Activated gamma-delta T cell treated with Interleukin-2 at 50 U/mL for 16 hours (primary cell): Measurements from ENCODE around the gene RSPO4.
"Not testable (repeated sequence)": the region's sequence is repeated elsewhere in the genome, so short reads cannot be mapped to it uniquely, and the experiment has no call there.

Experiments used
- DNase-seq: peaks from one replicate; pipeline ENCODE4 v3.0.0-alpha.2; 2020

The RSPO4 gene

DNA sequence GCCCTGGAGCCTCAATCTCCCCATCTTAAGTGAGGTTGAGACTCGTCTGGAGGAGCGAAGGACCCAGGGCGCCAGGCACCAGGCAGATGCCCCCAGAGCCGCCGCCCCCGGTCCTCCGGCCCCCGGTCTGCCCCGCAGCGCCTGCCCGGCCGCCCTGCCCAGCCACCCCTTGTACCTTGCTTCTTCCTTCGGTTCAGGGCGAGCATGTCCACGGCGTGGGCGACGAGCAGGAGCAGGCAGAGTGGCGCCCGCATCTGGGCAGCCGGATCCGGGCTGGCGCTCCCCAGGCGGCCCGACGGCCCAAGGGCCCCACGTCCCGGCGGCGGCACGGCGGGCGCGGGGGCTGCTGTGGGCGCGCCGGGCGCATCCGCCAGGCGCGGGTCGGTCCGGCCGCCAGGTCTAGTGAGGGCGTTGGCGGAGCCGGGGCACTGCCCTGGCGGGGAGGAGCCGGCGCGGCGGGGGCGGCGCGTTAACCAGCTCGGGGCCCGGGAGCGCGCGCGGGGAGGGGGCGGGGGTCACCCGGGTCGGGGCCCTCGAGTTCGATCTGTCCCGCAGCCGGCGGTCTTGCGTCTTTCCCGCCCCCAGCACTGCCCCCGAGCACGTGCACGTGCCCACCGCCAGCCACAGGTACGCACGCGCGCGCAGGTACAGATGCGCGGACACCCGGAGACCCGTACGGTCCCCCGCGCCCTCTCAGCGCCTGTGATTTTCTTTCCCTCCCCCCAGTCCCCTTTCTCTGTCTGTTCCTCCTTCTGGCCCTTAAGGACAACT is at the start of gene RSPO4:
TSS of gene RSPO4 (minus strand) at position 401 of the 771 bp plus-strand sequence. CDS start at position 254, 147 bp downstream.
- DNase-seq = no peak

DNA sequence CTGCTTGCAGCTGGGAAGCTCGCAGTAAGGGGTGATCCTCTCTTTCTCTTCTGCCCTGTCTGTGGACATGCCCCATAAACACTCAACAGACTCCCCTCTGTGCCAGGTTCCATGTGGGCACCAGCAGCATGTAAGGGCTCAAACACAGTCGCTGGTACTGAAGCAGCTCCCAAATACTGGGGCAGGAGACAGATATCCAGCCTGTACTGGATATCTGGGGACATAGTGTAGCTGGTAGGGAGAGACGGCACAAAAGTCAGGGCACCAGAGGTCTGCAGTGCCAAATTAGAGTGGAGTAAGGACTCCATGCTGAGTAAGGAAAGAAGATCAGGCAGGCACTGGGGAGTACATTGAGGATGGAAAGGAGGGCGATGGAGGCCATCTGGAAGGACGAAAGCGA is 48.3 kb upstream of the RSPO4 start:
- DNase-seq = no peak

DNA sequence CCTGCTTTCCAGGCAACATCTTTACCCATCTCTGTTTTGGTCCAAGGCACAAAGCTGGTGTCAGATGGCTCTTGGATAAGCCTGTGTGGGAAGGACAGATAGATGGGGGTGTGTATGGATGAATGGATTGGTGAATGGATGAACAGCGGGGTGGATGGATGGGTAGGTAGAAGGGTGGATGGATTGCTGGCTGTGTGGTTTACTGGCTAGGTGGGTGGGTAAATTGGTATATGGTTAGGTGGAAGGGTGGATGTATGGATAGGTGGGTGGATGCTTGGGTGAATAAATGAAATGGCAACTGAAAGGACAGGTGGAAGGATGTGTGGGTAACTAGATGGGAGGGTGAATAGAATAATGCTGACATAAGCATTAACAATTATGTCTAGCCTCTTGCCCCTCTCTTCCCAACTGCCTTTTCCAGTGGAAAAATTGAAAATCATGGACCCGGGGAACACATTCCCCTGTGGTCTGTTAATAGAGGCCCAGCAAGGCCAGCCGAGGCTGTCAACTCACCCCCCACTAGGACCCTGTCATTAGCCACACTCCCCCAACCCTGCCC is 43.8 kb upstream of the RSPO4 start:
- DNase-seq = no peak

DNA sequence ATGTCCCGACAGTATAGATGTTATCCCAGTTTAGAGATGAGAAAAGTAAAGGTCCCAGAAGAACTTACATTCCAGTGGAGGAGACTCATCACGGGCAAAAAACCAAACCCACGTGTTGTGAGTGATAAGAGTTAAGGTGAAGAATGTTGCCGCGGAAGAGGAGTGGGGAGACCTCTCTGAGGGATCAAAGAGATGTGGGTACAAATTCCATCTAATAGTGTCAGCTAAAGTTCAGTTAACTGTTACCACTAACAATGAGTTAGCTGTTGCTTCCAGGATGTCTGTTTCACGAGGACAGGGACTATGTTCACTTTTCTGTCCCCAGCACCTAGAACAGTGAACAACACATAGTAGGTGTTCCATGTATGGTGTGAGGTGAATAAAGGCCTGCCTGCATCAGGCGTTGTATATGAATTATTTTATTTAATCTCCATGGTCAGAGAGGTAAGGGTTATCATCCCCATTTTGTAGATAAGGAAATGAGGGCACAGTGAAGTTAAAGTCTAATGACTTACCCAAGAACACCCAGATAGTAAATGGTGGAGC is 39.8 kb upstream of the RSPO4 start:
- DNase-seq = no peak

- DNase-seq = no peak
Measured at GRCh38 chr20:1038205-1038604, 36.1 kb upstream of the RSPO4 start.

- no peak for DNase-seq
Measured at GRCh38 chr20:1037039-1037438, 34.9 kb upstream of the RSPO4 start.

GRCh38 chr20:1035466-1035865 is 33.4 kb upstream of the RSPO4 start:
- DNase-seq = no peak

DNA sequence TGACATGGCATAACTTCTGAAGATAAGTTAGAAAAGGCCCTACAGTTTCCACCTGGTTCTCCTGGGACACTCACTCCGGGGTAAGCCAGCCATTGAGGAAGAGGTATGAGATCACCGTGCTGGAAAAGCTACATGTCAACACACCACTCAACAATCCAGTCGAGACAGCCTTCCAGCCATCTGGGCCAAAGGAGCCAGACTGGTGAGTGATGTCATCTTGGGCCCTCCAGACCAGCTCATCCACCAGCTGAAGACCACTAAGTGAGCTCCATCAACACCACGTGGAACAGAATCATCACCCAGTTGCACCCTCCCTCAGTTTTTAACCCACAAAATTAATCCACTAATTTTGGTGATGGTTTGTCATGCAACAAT is 32.3 kb upstream of the RSPO4 start:
- DNase-seq = no peak

DNA sequence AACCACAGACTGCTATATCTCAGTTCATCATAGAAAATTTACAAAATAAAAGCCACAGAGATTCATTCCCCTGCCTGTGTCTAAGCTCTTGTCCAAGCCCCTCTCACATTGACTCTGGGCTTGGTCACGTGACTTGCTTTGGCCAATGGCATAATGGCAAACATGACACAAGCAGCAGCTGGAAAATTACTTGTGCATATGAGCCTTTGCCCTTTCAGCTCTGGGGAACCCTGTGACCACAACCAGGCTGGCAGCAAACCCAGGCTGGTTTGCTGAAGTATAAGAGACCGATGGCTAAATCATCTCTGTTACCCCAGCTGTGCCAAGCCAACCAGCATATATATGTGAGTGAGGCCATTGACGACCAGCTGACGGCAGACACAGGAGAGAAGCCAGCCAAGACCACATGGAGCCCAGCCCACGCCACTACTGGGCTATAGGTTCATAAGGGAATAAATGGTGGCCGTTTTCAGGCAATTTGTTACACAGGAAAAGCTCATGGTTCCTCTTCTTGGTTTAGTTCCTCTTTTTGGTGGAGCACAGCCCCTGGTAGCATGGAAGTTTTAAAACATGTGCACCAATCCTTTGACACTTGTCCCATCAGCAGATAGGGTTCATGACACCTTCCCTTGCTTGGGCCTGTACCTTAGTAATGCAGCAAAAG is 31.8 kb upstream of the RSPO4 start:
- no peak for DNase-seq

GRCh38 chr20:1029980-1030379 is 27.9 kb upstream of the RSPO4 start:
- no peak for DNase-seq

DNA sequence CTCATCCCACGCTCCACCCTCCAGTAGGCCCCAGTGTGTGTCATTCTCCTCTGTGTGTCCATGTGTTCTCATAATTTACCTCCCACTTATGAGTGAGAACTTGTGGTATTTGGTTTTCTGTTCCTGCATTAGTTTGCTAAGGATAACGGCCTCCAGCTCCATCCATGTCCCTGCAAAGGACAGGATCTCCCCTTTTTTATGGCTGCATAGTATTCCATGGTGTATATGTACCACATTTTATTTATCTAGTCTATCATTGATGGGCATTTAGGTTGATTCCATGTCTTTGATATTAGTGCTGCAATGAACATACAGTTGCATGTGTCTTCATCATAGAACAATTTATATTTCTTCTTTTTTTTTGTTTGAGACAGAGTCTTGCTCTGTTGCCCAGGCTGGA is 24.1 kb upstream of the RSPO4 start:
- DNase-seq = not testable (repeated sequence)

GRCh38 chr20:1022871-1023270 is 20.8 kb upstream of the RSPO4 start:
- DNase-seq = no peak

DNA sequence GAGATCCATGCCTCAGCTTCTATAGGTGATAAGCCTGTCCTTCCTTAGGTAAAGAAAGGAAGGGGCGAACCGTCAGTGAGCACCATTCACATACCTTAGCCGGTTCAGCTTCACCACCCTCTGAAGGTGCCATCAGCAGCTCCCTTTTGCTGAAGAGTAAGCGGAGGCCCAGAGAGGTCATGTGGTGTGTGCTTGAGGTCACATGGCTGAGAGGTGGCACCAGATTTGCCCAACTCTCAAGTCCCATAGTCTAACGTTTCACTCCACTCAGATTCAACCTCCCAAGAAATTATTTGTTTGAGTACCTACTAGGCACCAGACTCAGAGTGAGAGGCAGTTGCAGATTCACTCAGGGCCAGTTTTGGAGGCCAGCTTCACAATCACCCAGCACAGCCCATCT is 18.5 kb upstream of the RSPO4 start:
- DNase-seq = no peak

DNA sequence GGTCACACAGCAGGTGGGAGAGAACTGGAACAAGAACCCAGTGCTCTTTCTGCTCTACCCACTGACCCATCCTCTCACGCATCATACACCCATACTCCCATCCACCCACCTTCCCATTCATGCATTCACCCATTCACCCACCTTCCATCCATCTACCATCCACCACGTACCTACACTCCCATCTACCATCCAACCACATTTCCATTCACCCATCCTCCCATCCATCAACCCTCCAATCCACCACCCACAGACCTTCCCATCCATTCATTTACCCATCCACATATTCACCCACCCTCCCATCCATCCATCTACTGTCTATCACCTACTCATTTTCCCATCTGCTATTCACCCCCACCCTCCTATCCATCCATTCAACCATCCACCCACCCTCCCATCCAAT is 17.2 kb upstream of the RSPO4 start:
- DNase-seq = no peak

DNA sequence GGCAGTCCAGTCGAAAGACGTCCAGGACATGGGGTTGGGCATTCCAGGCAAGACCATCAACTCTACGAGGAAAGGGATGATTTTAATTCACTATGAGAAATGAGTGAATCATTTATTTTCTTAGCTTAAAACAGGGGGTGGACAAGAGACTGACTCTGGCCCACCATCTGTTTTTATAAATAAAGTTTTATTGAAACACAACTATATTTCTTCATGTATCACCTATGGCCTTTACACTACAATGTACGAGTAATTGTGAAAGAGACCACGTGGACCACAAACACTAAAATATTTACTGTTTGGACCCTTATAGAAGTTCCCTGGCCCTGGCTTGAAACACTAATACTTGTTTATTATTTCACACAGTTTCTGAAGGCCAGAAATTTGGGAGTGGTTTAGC is 15.6 kb upstream of the RSPO4 start:
- DNase-seq = no peak

DNA sequence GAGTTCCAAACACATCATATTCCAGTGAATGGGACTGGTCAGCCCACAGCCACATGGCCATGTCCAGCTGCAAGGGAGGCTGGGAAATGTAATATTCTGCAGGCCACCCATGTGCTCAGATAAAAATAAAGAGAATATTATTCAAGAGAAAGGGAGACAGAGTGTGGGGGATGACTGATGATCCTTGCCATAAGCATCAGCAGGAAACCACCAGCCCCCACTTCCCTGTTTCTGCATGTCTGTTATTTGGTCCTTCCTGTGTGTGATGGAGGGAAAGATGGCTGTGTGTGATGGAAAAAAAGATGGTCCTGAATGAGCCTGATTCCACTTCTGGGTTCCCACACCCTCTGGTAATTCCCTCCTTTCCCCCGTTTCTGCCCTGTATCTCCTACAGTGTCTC is 13.1 kb upstream of the RSPO4 start:
- DNase-seq = no peak

- DNase-seq = no peak
Measured at GRCh38 chr20:1014471-1014870, 12.4 kb upstream of the RSPO4 start.

GRCh38 chr20:1013566-1014340 is 11.6 kb upstream of the RSPO4 start:
- DNase-seq = no peak

DNA sequence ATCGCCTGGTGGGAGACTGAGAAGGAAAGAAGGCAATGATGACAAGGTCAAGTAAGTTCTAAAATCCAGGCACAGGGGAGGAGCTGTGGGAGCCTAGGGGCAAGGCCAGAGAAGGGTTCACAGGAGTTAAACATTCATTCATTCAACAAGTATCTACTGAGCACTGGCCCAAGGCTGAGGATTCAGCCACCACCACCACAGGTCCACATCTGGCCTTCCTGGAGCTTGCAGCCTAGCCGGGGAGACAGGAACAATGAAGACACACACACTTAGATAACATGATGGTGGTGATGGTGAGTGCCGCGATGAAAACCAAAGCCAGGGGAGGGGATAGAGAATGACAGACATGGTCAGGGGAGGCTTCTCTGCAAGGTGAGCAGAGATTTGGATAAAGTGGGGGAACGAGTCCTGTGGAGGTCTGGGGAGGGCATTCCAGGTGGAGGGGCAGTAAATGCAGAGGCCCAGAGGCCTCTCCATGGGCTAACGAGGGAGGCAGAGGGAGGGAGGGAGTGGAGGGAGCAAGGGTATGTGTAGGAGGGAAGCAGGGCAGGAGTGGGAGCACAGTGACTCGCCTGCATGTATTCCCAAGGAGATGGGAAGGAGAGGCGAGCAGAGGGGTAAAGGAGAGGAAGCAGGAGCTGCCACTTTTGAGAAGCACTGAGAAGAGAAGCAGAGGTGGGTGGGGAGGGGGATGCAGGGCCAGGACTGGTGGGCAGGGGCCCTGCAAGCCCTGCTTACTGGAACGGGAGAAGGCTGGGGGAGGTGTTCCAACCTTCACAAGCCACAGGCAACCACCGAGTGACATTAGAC is 10.5 kb upstream of the RSPO4 start:
- no peak for DNase-seq

- DNase-seq = no peak
Measured at GRCh38 chr20:1010659-1011058, 8.5 kb upstream of the RSPO4 start.

- DNase-seq = no peak
Measured at GRCh38 chr20:1005452-1006027, 3.4 kb upstream of the RSPO4 start.
